Measurements from ENCODE around the gene SLC30A4. TPM values are rescaled to one million over a fixed set of nuclear protein-coding genes. Genes with fewer than 3 reads are reported as not detected.
A peak's percentile ranks its signal among the peaks of the same experiment; 100 is the strongest.

SLC30A4 gene
- total and polyA plus RNA-seq, 2 of the 8 experiments (the other 6 are each of a cell fraction or from before 2014, with no cell fraction given): under 0.01 to 0.07 TPM

MicroRNAs within 50 kb of the gene (microRNA counts, 767-probe panel; counts per million panel counts)
- 879 counts per million, percentile 95 among the panel's probes with 10 or more counts for microRNA hsa-miR-147b

Small RNAs within 50 kb of the gene (small RNA-seq; reads per million reads assigned to genes)
- not detected for gene DPPA5P2 (ENCODE audit: insufficient read depth)
- gene SNORA41B (ENCODE audit: insufficient read depth): not detected

Other genes starting within 250 kb of the SLC30A4 start
- 10.0 and 10.2 TPM in 2 replicates for gene GATM, start 144.2 kb downstream of the SLC30A4 start, total RNA-seq (2021; fragmentation: NEBNext Ultra II Directional; extraction: Animal tissue kit (Norgen Biotek cat#: 25700))
- 13.5 and 15.1 TPM in 2 replicates for gene GATM, start 144.2 kb downstream of the SLC30A4 start, polyA plus RNA-seq (2011; rRNA removed)
- 28.7 and 28.8 TPM in 2 replicates for gene BLOC1S6, start 64.6 kb upstream of the SLC30A4 start, total RNA-seq (2021; fragmentation: NEBNext Ultra II Directional; extraction: Animal tissue kit (Norgen Biotek cat#: 25700))
- gene BLOC1S6, start 64.6 kb upstream of the SLC30A4 start, polyA plus RNA-seq (2011; rRNA removed): 3.7 and 4.5 TPM in 2 replicates
- 0.22 and 0.25 TPM in 2 replicates for gene SQOR, start 112.3 kb upstream of the SLC30A4 start, total RNA-seq (2021; fragmentation: NEBNext Ultra II Directional; extraction: Animal tissue kit (Norgen Biotek cat#: 25700))
- gene SQOR, start 112.3 kb upstream of the SLC30A4 start, polyA plus RNA-seq (2011; rRNA removed): 0.20 and 0.24 TPM in 2 replicates

Measured in H1 (cell line).